HepG2 (cell line): Measurements from ENCODE around the gene TRABD. TPM values are rescaled to one million over a fixed set of nuclear protein-coding genes. Genes with fewer than 3 reads are reported as not detected.

Experiments used
- CHD4 ChIP-seq: fragments of 200-600 bp; sonication (generic); IDR thresholded peaks from 2 replicates; pipeline ENCODE4 v1.7.0; 2017; ENCODE audit warnings: mild to moderate bottlenecking, low read length, borderline replicate concordance
- E2F2 ChIP-seq: sonication (generic); formaldehyde crosslinking; IDR thresholded peaks from 2 replicates; pipeline ENCODE4 v1.4.0; 2020; ENCODE audit warnings: missing genetic modification reagents, borderline replicate concordance
- ELK4 ChIP-seq: sonication (generic); formaldehyde crosslinking; IDR thresholded peaks from 2 replicates; pipeline ENCODE4 v1.9.0; 2021; ENCODE audit warnings: missing genetic modification reagents, borderline replicate concordance
- KAT7 ChIP-seq: IDR thresholded peaks from 2 replicates; pipeline ENCODE4 v1.6.1; 2018; ENCODE audit warnings: borderline replicate concordance, missing compliant biosample characterization
- KDM2A ChIP-seq: sonication (generic); formaldehyde crosslinking; IDR thresholded peaks from 2 replicates; pipeline ENCODE4 v1.4.0; 2020; ENCODE audit warnings: low read depth, missing genetic modification reagents, borderline replicate concordance
- MBD4 ChIP-seq: IDR thresholded peaks from 2 replicates; pipeline ENCODE4 v1.6.1; 2012; ENCODE audit warnings: low read length, inconsistent platforms, borderline replicate concordance
- MED13 ChIP-seq: sonication (generic); formaldehyde crosslinking; IDR thresholded peaks from 2 replicates; pipeline ENCODE4 v1.5.0; 2020; ENCODE audit warnings: missing genetic modification reagents
- MYC ChIP-seq: sonication (generic); formaldehyde crosslinking; IDR thresholded peaks from 2 replicates; pipeline ENCODE4 v1.9.0; 2021; ENCODE audit warnings: missing genetic modification reagents, borderline replicate concordance
- NR2F1 ChIP-seq, 2 experiments: fragments of 450-650 bp in 1 of 2; formaldehyde crosslinking in 1 of 2; IDR thresholded peaks; 2 replicates each; pipeline versions ENCODE4 v1.5.0 to v1.6.1; 2016 to 2020; ENCODE audit warnings: mild to moderate bottlenecking in 1 of 2, missing compliant biosample characterization in 1 of 2, missing genetic modification reagents in 1 of 2, moderate library complexity in 1 of 2
- SP2 ChIP-seq: sonication (generic); formaldehyde crosslinking; IDR thresholded peaks from 2 replicates; pipeline ENCODE4 v1.5.1; 2020; ENCODE audit warnings: mild to moderate bottlenecking, missing genetic modification reagents
- TCF12 ChIP-seq, 2 experiments: fragments of 450-650 bp in 1 of 2; sonication (generic) in 1 of 2; formaldehyde crosslinking in 1 of 2; IDR thresholded peaks; 2 replicates each; pipeline versions ENCODE4 v1.6.1 to v1.8.0; 2017 to 2022; ENCODE audit warnings: antibody characterized with exemption in 1 of 2, mild to moderate bottlenecking in 1 of 2, missing genetic modification reagents in 1 of 2, moderate library complexity in 1 of 2
- ZBTB21 ChIP-seq: sonication (generic); formaldehyde crosslinking; IDR thresholded peaks from 2 replicates; pipeline ENCODE4 v1.4.0; 2020; ENCODE audit warnings: missing genetic modification reagents
- ZBTB42 ChIP-seq: sonication (generic); formaldehyde crosslinking; IDR thresholded peaks from 2 replicates; pipeline ENCODE4 v1.5.0; 2020; ENCODE audit warnings: mild to moderate bottlenecking, missing genetic modification reagents
- ZFP36 ChIP-seq: fragments of 150-350 bp; IDR thresholded peaks from 2 replicates; pipeline ENCODE4 v1.6.1; 2018; ENCODE audit warnings: borderline replicate concordance, low read length, low read depth; ENCODE audit not compliant: partially characterized antibody
- ZGPAT ChIP-seq: IDR thresholded peaks from 2 replicates; pipeline ENCODE4 v1.6.1; 2016; ENCODE audit warnings: mild to moderate bottlenecking
- ZHX1 ChIP-seq: sonication (generic); formaldehyde crosslinking; IDR thresholded peaks from 2 replicates; pipeline ENCODE4 v1.8.1; 2022; ENCODE audit warnings: low read depth, mild to moderate bottlenecking, missing genetic modification reagents
- ZNF101 ChIP-seq: sonication (generic); formaldehyde crosslinking; IDR thresholded peaks from 2 replicates; pipeline ENCODE4 v1.4.0; 2020; ENCODE audit warnings: mild to moderate bottlenecking, low read depth, missing genetic modification reagents, borderline replicate concordance
- ZNF235 ChIP-seq: sonication (generic); formaldehyde crosslinking; IDR thresholded peaks from 2 replicates; pipeline ENCODE4 v1.8.1; 2023; ENCODE audit warnings: mild to moderate bottlenecking, missing genetic modification reagents, borderline replicate concordance
- ZNF564 ChIP-seq: sonication (generic); formaldehyde crosslinking; IDR thresholded peaks from 2 replicates; pipeline ENCODE4 v1.8.1; 2023; ENCODE audit warnings: mild to moderate bottlenecking, missing genetic modification reagents
- ZNF572 ChIP-seq: sonication (generic); formaldehyde crosslinking; IDR thresholded peaks from 2 replicates; pipeline ENCODE4 v1.5.1; 2020; ENCODE audit warnings: mild to moderate bottlenecking, missing genetic modification reagents
- ZNF597 ChIP-seq: sonication (generic); formaldehyde crosslinking; IDR thresholded peaks from 2 replicates; pipeline ENCODE4 v1.5.0; 2020; ENCODE audit warnings: missing genetic modification reagents
- ZNF768 ChIP-seq: sonication (generic); formaldehyde crosslinking; IDR thresholded peaks from 2 replicates; pipeline ENCODE4 v1.4.0; 2020; ENCODE audit warnings: missing genetic modification reagents
- polyA plus RNA-seq, 8 experiments: library from polyadenylated mRNA; depleted of rRNA in 3 of 8; stranded (reverse) in 7 of 8; unstranded in 1 of 8; fragments of >200 nt; fragmentation: Illumina TruSeq in 4 of 8; extraction: Trizol in 4 of 8; gene quantifications; 2 replicates each; pipeline versions ENCODE4 v1.2.1 to v1.2.3, GENCODE V29; 2011 to 2016; ENCODE audit warnings: low read depth in 4 of 8, missing spikeins in 1 of 8, mixed read lengths in 1 of 8; ENCODE audit not compliant: insufficient read depth in 1 of 8
- total RNA-seq, 5 experiments: library from RNA; depleted of rRNA; stranded (reverse); fragments of >200 nt; fragmentation: Illumina TruSeq; extraction: Trizol; gene quantifications; 2 replicates each; pipeline ENCODE4 v1.2.3, GENCODE V29; 2016; ENCODE audit warnings: low read depth in 1 of 5

TRABD gene
- total and polyA plus RNA-seq, 2 of the 13 experiments (the other 11 are each of a cell fraction or from before 2014, with no cell fraction given): 21.5 to 28.9 TPM

- TF ChIP-seq ELK4 (CRISPR knock-in tag) (no peak), KDM2A (peak; percentile 62), E2F2 (CRISPR knock-in tag) (no peak), TCF12 (IDR thresholded peaks at IDR 0.05) (no peak), TCF12 (CRISPR knock-in tag; IDR thresholded peaks at IDR 0.05) (no peak), CHD4 (0 out of 2 replicates have a peak, but pooled peaks have one; percentile 45), ZNF564 (no peak), ZBTB21 (CRISPR knock-in tag) (no peak), MBD4 (no peak), ZNF768 (CRISPR knock-in tag) (peak; percentile 54; the same call in 1 of the 2 replicates), ZHX1 (CRISPR knock-in tag) (no peak), ZBTB42 (CRISPR knock-in tag) (no peak), ZGPAT (peak; percentile 30; the same call in 1 of the 2 replicates), SP2 (no peak), ZNF572 (no peak), ZFP36 (no peak), KAT7 (no peak), MYC (peak; percentile 51; the same call in 1 of the 2 replicates), MED13 (CRISPR knock-in tag) (no peak), ZNF597 (CRISPR knock-in tag) (no peak), NR2F1 (CRISPR knock-in tag; IDR thresholded peaks at IDR 0.05) (no peak), ZNF235 (CRISPR knock-in tag) (no peak), ZNF101 (CRISPR knock-in tag) (no peak)
Measured at GRCh38 chr22:50185375-50186087, at the start of gene TRABD (continued).
